Measurements from ENCODE around the gene RAB8B.

Gene RAB8B

DNA sequence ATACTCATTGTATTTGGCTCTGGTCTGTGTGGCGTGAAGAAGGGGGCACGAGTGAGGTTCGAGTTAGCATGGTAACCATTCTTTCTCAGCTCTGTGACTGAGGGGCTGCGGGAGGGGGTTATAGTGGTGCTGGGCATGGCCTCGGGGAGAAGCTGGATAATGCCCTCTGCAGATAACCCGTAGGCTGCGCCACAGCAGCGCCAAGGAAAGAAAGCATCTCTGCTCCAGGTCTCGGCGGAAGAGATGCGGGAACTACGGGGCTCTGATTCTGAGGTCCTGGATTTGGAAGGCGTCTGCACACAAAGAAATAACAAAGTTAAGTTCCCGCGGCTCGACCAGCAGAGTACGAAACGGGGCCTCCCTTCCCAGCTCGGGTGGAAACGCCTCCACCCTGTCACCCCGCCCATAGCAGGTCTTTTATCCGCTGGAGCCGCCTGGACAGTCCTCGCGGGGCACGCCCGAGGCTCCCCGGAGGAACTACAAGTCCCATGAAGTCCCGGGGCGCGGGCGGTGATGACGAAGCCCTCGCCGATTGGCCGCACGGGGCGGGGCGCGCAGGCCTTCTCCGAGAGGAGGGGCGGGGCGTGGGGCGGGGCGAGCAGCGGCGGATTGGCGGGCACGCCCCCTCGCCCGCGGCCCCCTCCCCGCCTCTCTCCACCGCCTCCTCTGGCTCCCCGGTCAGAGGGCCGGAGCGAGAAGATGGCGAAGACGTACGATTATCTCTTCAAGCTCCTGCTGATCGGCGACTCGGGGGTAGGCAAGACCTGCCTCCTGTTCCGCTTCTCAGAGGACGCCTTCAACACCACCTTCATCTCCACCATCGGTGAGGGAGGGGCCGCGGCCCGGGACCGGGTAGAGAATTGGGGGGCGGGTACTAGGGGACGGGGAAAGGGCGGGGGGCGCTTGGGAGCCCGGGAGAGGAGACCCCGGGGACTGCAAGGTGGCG lies at the start of gene RAB8B:
Gene RAB8B, plus strand, starts transcription at position 681 of the 946 bp plus-strand sequence. Its CDS starts 19 bp downstream, at position 700.
- peak; percentile 53 to 99 (median 94) for DNase-seq

- no peak for DNase-seq
Observed at GRCh38 chr15:63140936-63141335, 48.5 kb upstream of the RAB8B start.

DNA sequence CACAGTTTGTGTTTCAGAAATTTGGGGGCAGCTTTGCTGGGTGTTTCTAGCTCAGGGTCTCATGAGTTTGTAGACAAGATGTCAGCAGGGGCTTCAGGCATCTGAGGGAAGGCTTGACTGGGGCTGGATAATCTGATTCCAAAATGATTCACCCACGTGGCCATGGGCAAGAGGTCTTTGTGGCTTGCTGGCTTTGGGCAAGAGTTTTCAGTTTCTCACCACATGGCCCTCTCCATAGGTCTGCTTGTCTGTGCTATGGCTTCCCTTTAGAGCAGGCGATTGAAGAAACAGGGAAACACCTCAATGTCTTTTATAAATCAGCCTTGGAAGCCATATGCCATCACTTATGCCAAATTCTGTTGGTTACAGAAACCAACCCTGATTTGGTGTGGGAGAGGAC lies 44.0 kb upstream of the RAB8B start:
- DNase-seq, result no peak

DNA sequence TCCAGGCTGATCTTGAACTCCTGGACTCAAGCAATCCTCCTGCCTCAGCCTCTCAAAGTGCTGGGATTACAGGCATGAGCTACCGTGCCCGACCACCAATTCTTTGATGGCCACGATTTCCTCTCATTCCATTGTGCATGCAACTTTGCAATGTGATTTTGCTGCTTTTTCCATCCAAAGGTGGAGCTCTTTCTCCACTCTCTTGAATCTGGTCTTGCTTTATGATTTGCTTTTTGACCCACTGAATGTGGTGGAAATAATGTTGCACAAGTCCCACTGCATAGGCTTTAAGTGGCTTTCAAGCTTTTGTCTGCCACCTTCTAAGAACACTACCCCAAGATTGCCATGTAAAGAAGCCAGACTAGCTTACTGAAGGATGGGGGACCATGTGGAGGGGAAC lies 42.7 kb upstream of the RAB8B start:
- DNase-seq, result no peak

- no peak for DNase-seq
Observed at GRCh38 chr15:63151665-63152064, 37.7 kb upstream of the RAB8B start.

- no peak for DNase-seq
Observed at GRCh38 chr15:63155486-63155885, 33.9 kb upstream of the RAB8B start.

DNA sequence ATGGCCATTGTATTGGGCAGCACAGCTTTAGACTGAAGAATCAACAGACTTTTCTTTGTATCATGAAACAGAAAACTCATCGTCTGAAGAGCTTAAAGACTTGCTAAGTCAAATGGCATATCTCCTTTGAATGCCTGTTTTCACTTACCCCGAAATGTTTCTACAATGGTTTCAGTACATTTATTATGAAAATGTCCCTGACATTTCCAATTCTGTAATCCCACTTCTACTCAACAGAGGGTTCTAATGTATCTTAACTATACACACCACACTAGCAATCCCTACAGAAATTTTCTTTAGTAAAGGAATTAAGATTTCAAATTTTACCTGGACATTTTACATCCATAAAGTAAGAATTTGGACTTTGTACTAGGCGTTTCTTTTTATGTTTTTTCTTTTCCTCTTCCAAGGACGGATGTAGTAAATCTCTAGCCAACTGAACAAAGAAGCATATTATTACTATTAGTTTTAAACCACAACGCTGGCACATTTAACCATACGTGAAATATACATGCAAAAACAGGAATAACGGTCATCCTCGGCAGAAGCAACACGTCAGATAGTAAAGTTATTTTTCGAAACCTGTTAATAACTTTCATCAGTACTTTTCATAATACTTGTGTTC lies 33.2 kb upstream of the RAB8B start:
- DNase-seq, result no peak

- peak in 8 of 14 donors; percentile 42 to 72 (median 56) for DNase-seq
Observed at GRCh38 chr15:63156755-63157117, 32.7 kb upstream of the RAB8B start.

DNA sequence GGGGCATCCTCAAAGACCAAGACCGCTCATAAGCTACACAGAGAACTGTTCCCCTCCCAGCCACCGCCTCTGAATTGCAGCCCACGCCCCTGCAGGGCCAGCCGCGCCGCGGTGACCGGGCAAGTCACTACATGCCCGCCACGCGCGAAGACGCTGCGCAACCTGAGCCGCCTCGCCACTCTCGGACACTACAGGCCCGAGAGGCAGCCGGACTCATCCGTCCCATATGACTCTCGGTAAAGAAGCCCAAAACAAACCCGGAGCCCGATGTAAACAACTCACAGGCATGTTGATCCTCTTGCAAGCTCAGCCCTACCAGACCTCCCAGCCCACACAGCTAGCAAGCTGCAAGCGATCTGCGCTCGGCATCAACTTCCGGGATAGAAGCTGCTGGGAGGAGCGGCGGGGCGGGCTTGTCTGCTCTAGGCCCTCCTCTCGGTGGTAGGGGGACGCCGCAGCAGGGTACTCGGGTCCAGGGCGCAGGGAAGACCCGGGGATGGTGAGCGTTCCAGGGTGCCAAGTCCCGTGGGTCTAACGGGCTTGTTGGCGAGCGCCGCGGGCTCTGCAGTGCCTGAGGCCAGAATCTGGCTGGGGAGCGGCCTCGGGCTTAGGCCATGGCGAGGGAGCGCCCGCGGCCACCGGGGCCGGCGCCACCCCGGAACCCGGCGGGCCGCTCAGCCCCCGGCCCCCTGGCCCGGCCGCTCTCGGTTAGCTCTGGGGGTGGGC lies 32.1 kb upstream of the RAB8B start, which contains the start of gene RPS27L:
Gene RPS27L, minus strand, starts transcription at position 360 of the 726 bp plus-strand sequence. Its CDS starts 72 bp downstream, at position 288.
- DNase-seq, result peak; percentile 28 to 91 (median 86)

DNA sequence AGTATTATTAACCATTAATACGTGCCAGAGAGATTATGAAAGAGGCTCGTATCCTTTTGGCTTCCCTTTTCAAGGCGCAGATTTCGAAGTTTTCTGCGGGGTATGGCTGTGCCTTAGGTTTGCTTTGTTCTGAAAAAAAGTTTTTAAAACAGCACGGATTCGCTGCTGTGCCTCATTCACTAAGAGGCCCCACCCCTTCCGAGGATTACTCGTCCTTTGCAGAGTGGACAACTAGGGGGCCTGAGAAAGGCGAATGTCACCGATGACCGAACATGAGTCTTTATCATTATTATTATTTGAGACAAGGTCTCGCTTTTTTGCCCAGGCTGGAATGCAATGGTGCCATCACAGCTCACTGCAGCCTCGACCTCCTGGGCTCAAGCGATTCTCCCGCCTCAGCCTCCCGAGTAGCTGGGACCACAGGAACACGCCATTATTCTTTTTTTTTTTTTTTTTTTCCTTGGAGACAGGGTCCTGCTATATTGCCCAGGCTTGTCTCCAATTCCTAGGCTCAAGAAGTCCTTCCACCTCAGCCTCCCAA lies 31.4 kb upstream of the RAB8B start:
- DNase-seq, result peak in 9 of 14 donors; percentile 6 to 55 (median 38)

- no peak for DNase-seq
Observed at GRCh38 chr15:63160638-63161037, 28.8 kb upstream of the RAB8B start.

DNA sequence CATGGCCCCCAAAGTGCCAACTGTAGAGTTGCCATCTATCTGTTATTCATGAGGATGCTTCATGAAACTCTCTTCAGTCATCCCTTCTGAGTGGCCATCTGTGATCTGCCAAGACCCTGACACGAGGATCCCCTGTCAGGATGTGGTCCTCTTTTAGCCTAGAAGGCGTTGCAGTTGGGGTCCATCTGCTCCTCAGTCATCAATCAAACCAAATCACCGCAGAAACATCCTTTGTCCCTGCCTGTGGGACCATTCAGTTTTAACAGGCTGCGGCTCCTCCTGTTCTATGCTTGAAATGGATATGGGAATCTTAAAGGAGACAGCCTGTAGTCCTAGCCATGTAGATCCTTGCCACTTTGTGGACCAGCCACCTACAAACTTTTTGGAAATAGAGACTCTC lies 26.2 kb upstream of the RAB8B start:
- DNase-seq, result no peak

- no peak for DNase-seq
Observed at GRCh38 chr15:63165166-63165859, 24.1 kb upstream of the RAB8B start.

- DNase-seq, result no peak
Observed at GRCh38 chr15:63166219-63166618, 23.2 kb upstream of the RAB8B start.

GRCh38 chr15:63169788-63170187 lies 19.6 kb upstream of the RAB8B start:
- peak in 6 of 14 donors; percentile 1 to 26 (median 10) for DNase-seq

- no peak for DNase-seq
Observed at GRCh38 chr15:63172376-63172775, 17.0 kb upstream of the RAB8B start.

DNA sequence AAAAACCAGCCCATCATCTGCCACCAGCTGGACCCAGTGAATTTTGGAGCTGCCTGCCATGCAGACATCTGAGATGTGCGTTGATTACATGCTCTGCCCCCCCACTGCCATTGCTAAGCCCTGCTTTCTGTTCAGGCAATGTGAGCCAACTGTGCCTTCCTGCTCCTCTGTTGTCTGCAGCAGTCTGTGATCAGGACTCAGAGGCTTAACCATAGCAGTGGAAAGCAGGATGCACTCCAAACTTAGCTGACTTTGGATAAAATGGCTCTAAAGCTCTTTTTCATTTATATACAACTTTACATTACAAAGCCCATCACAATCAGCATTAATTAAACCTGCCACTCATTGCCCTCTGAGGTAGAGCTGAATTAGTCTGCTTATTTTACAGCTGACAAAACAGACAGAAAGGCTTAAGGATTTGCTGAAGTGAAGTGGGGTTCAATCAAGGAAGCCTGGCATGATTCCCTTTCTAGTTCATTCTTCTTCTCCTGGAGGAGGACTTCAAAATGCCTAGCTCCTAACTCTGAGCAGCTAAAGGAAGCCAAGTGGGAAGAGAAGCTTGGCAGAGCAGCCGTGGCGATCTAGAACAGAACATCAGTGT lies 16.5 kb upstream of the RAB8B start:
- DNase-seq, result peak in 1 of 14 donors; percentile 6

DNA sequence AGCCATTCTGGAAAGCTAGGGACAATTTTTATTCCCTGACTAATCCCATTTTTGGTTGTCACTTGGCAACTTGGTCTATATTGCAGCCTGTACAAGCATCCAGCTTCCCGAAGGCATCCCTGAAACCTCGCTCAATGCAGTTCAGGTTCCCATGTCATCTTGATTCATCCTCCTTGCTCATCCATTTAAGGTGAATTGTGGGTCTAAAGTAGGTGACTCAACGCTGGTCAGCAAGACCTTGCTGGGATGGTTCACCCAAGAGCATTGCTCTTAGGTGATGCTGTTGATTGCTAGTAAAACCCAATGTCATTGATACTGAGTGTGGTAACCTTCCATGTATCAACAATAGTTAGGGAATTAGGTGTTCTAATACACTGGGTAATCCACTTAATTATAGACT lies 13.1 kb upstream of the RAB8B start:
- DNase-seq, result no peak

DNA sequence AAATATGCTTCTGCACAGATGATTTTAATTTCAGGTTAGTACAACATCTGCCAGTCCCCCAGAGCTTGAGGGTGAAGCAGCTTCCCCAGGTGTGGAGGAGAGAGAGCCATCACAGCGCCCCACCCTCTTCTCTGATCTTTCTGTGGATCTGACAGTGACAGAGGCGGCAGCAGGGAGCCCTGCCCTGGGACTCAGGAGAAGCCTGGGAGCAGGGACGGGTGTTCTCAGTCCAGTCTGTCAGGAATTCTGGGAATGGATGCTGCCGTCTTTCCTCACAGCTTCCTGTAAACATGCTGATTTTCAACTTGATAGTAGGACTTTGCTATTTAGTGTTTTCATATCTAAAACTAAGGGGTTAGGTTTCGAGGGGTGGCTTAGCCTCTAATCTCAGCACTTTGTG lies 11.4 kb upstream of the RAB8B start:
- DNase-seq, result no peak

DNA sequence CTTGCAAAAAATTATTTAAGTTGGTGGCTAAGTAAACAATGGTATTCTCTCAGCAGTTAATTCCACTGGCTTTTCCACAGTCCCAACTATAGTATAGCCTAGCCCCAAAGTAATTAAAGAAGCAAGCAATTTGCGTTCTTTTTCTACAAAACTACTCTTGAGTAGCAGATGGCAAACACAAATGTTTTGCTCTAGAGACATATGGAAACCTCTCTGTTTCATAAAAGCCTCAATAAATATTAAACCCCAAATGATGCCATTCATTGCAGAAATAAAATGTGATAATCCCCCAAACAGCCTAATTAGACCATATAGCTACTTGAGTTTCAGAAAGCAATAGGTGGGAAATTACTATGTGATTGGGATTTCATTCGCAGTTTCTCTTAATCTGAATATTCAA lies 8.7 kb upstream of the RAB8B start:
- no peak for DNase-seq

DNA sequence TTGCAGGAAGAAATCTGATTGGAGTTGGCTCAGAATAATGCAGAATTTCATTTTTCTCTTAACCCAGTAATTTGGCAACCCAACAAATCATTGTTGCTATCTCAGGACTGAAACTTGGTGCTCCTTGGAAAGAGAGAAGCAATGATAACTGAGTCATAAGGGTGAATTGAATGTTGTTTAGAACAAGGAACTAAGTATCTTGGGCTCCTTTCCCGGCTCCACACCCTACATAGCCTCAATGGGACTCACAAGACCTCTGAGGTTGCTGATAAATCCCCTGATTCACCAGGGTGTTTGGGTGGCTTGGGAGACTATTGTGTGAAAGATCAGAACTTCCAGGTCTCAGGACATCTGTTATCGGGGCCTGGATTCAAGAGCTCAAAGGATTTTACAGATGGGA lies 7.8 kb upstream of the RAB8B start:
- no peak for DNase-seq

GRCh38 chr15:63185206-63185605 lies 4.2 kb upstream of the RAB8B start:
- DNase-seq, result peak in 2 of 14 donors; percentile 20 to 23
